Measurements from ENCODE around the gene BIRC6. TPM values are rescaled to one million over a fixed set of nuclear protein-coding genes. Genes with fewer than 3 reads are reported as not detected.

Gene BIRC6
- total RNA-seq, 2 donors from 2014 or later, result 147 to 148 TPM

Other genes starting within 250 kb of the BIRC6 start
- 1 to 10 TPM; 8.0 to 8.1 TPM for gene SLC30A6, start 191.2 kb upstream of the BIRC6 start, total RNA-seq
- under 1 TPM; 0.10 to 0.32 TPM for gene NLRC4, start 92.1 kb upstream of the BIRC6 start, total RNA-seq
- gene YIPF4, start 79.1 kb upstream of the BIRC6 start, total RNA-seq, result 10 to 100 TPM; 16.1 to 19.7 TPM

All from T-helper 17 cell (primary cell).